Parathyroid adenoma (tissue), 2 donors: ENCODE results near the gene DDO.

Experiments
- H2AFZ ChIP-seq: fragments of 300-600 bp; sonication (generic); one replicate; pipeline ENCODE4 v1.7.0; 2017; ENCODE audit warnings: antibody characterized with exemption, mild to moderate bottlenecking
- H3K27ac ChIP-seq: fragments of 300-600 bp; sonication (generic); one replicate; pipeline ENCODE4 v1.7.0; 2017
- H3K27me3 ChIP-seq: fragments of 300-600 bp; sonication (generic); one replicate; pipeline ENCODE4 v1.7.0; 2017; ENCODE audit warnings: low read length; ENCODE audit not compliant: control insufficient read depth, insufficient read depth
- H3K36me3 ChIP-seq: fragments of 300-600 bp; sonication (generic); one replicate; pipeline ENCODE4 v1.7.0; 2017; ENCODE audit warnings: low read length; ENCODE audit not compliant: control insufficient read depth, insufficient read depth
- H3K4me1 ChIP-seq: fragments of 300-600 bp; sonication (generic); one replicate; pipeline ENCODE4 v1.7.0; 2017; ENCODE audit warnings: control low read depth
- H3K4me2 ChIP-seq: fragments of 300-600 bp; sonication (generic); one replicate; pipeline ENCODE4 v1.7.0; 2017; ENCODE audit warnings: low read length
- H3K4me3 ChIP-seq: fragments of 300-600 bp; sonication (generic); one replicate; pipeline ENCODE4 v1.7.0; 2017; ENCODE audit warnings: low read depth, low read length
- H3K79me2 ChIP-seq: fragments of 300-600 bp; sonication (generic); one replicate; pipeline ENCODE4 v1.7.0; 2017; ENCODE audit warnings: control low read depth
- H3K9ac ChIP-seq: fragments of 300-600 bp; sonication (generic); one replicate; pipeline ENCODE4 v1.7.0; 2017; ENCODE audit warnings: mild to moderate bottlenecking
- H3K9me3 ChIP-seq: fragments of 300-600 bp; sonication (generic); one replicate; pipeline ENCODE4 v1.7.0; 2017; ENCODE audit warnings: low read length; ENCODE audit not compliant: control insufficient read depth
- CTCF ChIP-seq: fragments of 300-600 bp; sonication (generic); IDR thresholded peaks from one replicate; pipeline ENCODE4 v1.7.0; 2017; ENCODE audit warnings: antibody characterized with exemption, mild to moderate bottlenecking
- donor health status: primary hyperparathyroidism.

The DDO gene

GRCh38 chr6:110412360-110412759 is 3.0 kb downstream of the DDO start:
- no peak overlapping the region for H3K4me2 ChIP-seq
- no peak overlapping the region for H3K4me3 ChIP-seq
- no peaks in the 10 kb centered on the region for H3K9me3 ChIP-seq
- no peak overlapping the region for H2AFZ ChIP-seq
- H3K4me1 ChIP-seq: peaks cover 8% of the 10 kb centered on the region
- H3K36me3 ChIP-seq: no peaks in the 10 kb centered on the region
- no peak for TF ChIP-seq CTCF
- H3K27me3 ChIP-seq: no peaks in the 10 kb centered on the region
- no peak overlapping the region for H3K9ac ChIP-seq
- H3K27ac ChIP-seq: no peak overlapping the region
- H3K79me2 ChIP-seq: no peaks in the 10 kb centered on the region

- H2AFZ ChIP-seq: no peak overlapping the region
- H3K9ac ChIP-seq: no peak overlapping the region
- H3K27ac ChIP-seq: no peak overlapping the region
- no peaks in the 10 kb centered on the region for H3K36me3 ChIP-seq
- no peak overlapping the region for H3K4me3 ChIP-seq
- no peaks in the 10 kb centered on the region for H3K27me3 ChIP-seq
- no peaks in the 10 kb centered on the region for H3K79me2 ChIP-seq
- no peak overlapping the region for H3K4me2 ChIP-seq
- H3K4me1 ChIP-seq: peaks cover 6% of the 10 kb centered on the region
- TF ChIP-seq CTCF: no peak
- H3K9me3 ChIP-seq: no peaks in the 10 kb centered on the region
These were observed 4.9 kb downstream of the DDO start for GRCh38 chr6:110410511-110410910.

GRCh38 chr6:110409794-110410193 is 5.6 kb downstream of the DDO start:
- Histone ChIP-seq H3K9me3 (no peaks in the 10 kb centered on the region), H3K27me3 (no peaks in the 10 kb centered on the region)
- no peak for TF ChIP-seq CTCF

GRCh38 chr6:110408901-110409300 is 6.5 kb downstream of the DDO start:
- H2AFZ ChIP-seq: no peak overlapping the region
- H3K4me1 ChIP-seq: no peaks in the 10 kb centered on the region
- H3K79me2 ChIP-seq: no peaks in the 10 kb centered on the region
- H3K9me3 ChIP-seq: no peaks in the 10 kb centered on the region
- H3K27ac ChIP-seq: no peak overlapping the region
- no peaks in the 10 kb centered on the region for H3K36me3 ChIP-seq
- no peak for TF ChIP-seq CTCF
- no peak overlapping the region for H3K4me3 ChIP-seq
- no peak overlapping the region for H3K9ac ChIP-seq
- no peak overlapping the region for H3K4me2 ChIP-seq
- H3K27me3 ChIP-seq: no peaks in the 10 kb centered on the region

More at GRCh38 chr6:110409794-110410193, 5.6 kb downstream of the DDO start:
- no peaks in the 10 kb centered on the region for H3K79me2 ChIP-seq
- peaks cover 4% of the 10 kb centered on the region for H3K4me1 ChIP-seq
- H3K4me2 ChIP-seq: no peak overlapping the region
- H3K36me3 ChIP-seq: no peaks in the 10 kb centered on the region
- no peak overlapping the region for H3K4me3 ChIP-seq
- no peak overlapping the region for H3K9ac ChIP-seq
- H2AFZ ChIP-seq: no peak overlapping the region
- H3K27ac ChIP-seq: no peak overlapping the region

GRCh38 chr6:110404607-110405006 is 10.8 kb downstream of the DDO start:
- no peak overlapping the region for H3K9ac ChIP-seq
- no peaks in the 10 kb centered on the region for H3K36me3 ChIP-seq
- no peak for TF ChIP-seq CTCF
- H2AFZ ChIP-seq: no peak overlapping the region
- H3K9me3 ChIP-seq: no peaks in the 10 kb centered on the region
- H3K4me2 ChIP-seq: no peak overlapping the region
- H3K4me3 ChIP-seq: no peak overlapping the region
- H3K27me3 ChIP-seq: no peaks in the 10 kb centered on the region
- H3K4me1 ChIP-seq: no peaks in the 10 kb centered on the region
- H3K27ac ChIP-seq: no peak overlapping the region
- no peaks in the 10 kb centered on the region for H3K79me2 ChIP-seq
